Motor neuron (in vitro differentiated cells): ENCODE results near the gene IGSF3. TPM values are rescaled to one million over a fixed set of nuclear protein-coding genes. Genes with fewer than 3 reads are reported as not detected.

Experiments
- ATAC-seq, 8 experiments: fragments of 200-7000 bp; cut with Tn5 transposase; replicated peaks in 6 of 8; 2 replicates each; pipeline ENCODE4 v1.8.0; 2021; ENCODE audit warnings: mild to moderate bottlenecking in 8 of 8, moderate library complexity in 8 of 8
- H3K27ac ChIP-seq, 2 donors: fragments of 250-450 bp; sonication (Bioruptor Pico); 2 replicates each; pipeline ENCODE4 v1.9.0; 2021; ENCODE audit warnings: antibody characterized with exemption in 2 of 2, mild to moderate bottlenecking in 2 of 2, moderate library complexity in 1 of 2
- H3K4me1 ChIP-seq, 2 donors: fragments of 250-450 bp; sonication (Bioruptor Pico); replicated peaks in 1 of 2; 2 replicates each; pipeline ENCODE4 v1.6.1; 2021; ENCODE audit warnings: antibody characterized with exemption in 2 of 2, mild to moderate bottlenecking in 2 of 2, moderate library complexity in 1 of 2
- H3K4me3 ChIP-seq, 5 donors: fragments of 250-450 bp; sonication (Bioruptor Pico); 2 replicates each; pipeline ENCODE4 v1.9.0; 2021; ENCODE audit warnings: antibody characterized with exemption in 5 of 5, mild to moderate bottlenecking in 5 of 5, moderate library complexity in 4 of 5
- WGBS, 10 experiments: fragments of 450-650 bp; shearing (Covaris generic); methylation state at CpG; one replicate each; pipeline ENCODE4 v1.0.0; 2022; 5-methylcytosine and 5-hydroxymethylcytosine counted together
- in situ Hi-C, 9 experiments: fragments of 400-800 bp; cut with MboI; loops; one replicate each; pipeline ENCODE4 v1.15.0; 2021; ENCODE audit warnings: low sequenced_read_pairs in 9 of 9, low pct_unique_long_range_greater_than_20kb in 2 of 9; ENCODE audit not compliant: unreplicated experiment in 9 of 9
- total RNA-seq, 8 experiments: library from RNA; unstranded; fragments of 300-600 nt; gene quantifications; 2 replicates each; pipeline versions ENCODE4 v1.2.3 to v1.2.4, GENCODE V29; 2022

IGSF3 gene
- total RNA-seq, 8 experiments from 2014 or later = 4.3 to 57.7 (median 32.6) TPM

DNA sequence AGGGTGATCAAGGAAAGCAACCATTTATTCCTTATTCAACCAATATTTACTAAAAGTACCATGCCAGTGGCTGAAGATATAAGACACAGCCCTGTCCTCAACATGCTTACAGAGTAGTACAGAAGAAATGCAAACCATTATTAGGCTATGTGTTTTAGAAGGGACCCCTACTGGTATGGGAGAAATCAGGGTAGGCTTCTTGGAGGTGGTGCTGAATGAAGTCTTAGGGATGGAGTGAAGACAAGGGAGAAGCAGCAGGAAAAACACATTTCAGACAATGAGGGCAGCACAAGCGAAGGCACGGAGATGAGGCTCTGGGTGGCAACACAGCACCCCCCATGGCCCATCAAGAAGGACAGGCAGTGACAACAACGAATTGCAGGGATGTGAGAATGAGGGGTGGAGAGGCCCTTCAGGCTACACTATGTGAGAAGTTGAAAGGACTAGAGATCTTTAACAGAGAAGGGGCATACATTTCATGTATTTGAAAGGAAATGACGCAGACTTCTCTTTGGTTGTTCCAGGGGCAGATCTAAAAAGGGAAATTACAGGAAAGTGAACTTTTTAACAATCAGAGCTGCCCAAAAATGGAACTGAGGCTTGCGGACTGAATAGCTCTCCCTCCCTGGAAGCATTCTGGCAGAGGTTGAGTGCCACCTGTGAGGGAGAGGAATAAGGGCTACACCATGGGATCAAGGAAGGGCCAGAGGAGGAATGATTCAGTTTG, 79.9 kb downstream of the IGSF3 start:
- no peak overlapping the region for H3K27ac ChIP-seq
- 74 to 100% (median 85%) methylated on average over 2 to 5 of the region's 5 CpGs for WGBS, 10 experiments
- ATAC-seq = no peak
- H3K4me1 ChIP-seq = peaks cover 13 to 17% of the 10 kb centered on the region in 2 donors
- in situ Hi-C loops = loop anchor here in 4 of 9 experiments (25.0 kb wide), 3 partner anchors 125 to 475 kb away; partner anchors contain the start of gene TTF2 (in 2 of the 4)
- H3K4me3 ChIP-seq = no peak overlapping the region

DNA sequence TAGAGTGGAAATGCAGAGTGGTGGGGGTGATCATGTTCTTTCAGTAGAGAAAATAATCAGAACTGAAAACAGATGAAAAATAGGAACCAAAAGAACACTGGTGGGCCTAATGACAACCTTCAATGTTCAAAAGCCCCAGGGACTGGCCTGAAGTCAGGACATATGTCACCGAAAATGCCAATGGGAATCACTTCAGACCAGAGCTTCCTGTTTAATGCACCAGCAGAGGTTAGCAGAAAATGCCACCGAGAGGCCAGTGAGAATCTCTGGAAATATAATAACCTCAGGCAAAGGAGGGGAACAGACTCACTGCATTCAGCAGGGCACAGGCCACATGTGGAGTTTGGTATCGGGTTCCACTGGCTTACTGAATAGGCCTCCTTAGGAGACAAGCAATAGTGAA, 80.8 kb downstream of the IGSF3 start:
- ATAC-seq = peak in 3 of 8 experiments; percentile 5 to 69 (median 25)
- 0 to 75% (median 59%) methylated on average over 1 to 3 of the region's 3 CpGs; no CpG with 5 or more reads in 2 of the 10 experiments for WGBS, 10 experiments
- H3K4me1 ChIP-seq = peaks cover 4 to 10% of the 10 kb centered on the region in 2 donors
- in situ Hi-C loops = loop anchor here in 4 of 9 experiments (25.0 kb wide), 3 partner anchors 126 to 476 kb away; partner anchors contain the start of gene TTF2 (in 2 of the 4)
- no peak overlapping the region for H3K27ac ChIP-seq
- no peak overlapping the region for H3K4me3 ChIP-seq

DNA sequence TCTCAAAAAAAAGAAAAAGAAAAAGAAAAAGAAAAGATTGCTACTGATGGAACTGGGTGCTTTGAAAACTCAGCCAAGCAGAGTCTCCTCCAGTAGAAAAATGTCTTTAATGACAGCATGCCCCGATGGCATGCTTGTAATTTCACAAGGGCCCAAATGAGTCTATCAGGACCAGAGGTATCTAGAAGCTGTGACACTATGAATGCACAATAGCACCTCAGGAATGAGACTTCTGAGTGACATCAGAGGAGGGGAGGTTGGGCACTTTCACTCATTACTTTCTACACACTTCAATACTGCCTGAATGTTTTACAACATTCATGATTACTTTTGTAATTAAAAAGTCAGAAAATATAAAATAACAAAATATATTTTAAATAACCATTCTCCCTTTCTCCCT, 81.6 kb downstream of the IGSF3 start:
- H3K27ac ChIP-seq = no peak overlapping the region
- peaks cover 3 to 9% of the 10 kb centered on the region in 2 donors for H3K4me1 ChIP-seq
- H3K4me3 ChIP-seq = no peak overlapping the region
- 0 to 100% (median 100%) methylated on average over 1 of the region's 1 CpG; no CpG with 5 or more reads in 4 of the 10 experiments for whole genome bisulfite sequencing, 10 experiments
- ATAC-seq = no peak
- in situ Hi-C loops = loop anchor here in 4 of 9 experiments (25.0 kb wide), 3 partner anchors 126 to 476 kb away; partner anchors contain the start of gene TTF2 (in 2 of the 4)

DNA sequence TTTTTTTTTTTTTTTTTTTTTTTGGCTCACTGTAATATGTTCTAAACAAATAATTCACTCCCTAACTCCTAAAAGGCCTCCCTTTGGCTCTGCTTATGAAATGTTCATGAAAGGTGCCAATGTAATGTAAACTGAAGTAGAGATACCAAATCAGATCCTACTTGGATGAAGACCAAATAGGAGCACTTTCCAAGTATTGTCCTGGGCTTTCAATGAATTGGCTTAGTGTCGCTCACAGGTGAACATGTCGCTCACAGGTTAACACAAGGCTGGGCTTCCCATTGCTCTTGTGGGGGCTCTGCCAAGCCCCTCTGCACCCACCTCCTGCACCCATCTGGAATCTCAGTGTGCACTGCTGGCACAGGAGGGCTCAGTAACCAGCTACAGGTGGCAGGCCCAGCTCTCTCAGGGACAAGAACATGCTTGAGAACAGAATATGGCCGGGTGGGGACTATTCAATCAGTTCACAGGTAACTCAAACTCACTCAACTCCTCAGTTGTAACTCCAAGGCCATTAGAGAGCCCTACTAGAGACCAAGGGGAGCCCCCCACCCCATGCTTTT, 86.1 kb downstream of the IGSF3 start:
- no peak overlapping the region for H3K4me3 ChIP-seq
- in situ Hi-C loops = loop anchor here in 4 of 9 experiments (25.0 kb wide), 3 partner anchors 131 to 481 kb away; partner anchors contain the start of gene TTF2 (in 2 of the 4)
- peaks cover 0 to 13% of the 10 kb centered on the region in 2 donors for H3K4me1 ChIP-seq
- WGBS, 10 experiments = 83 to 100% (median 93%) methylated on average over 1 to 3 of the region's 3 CpGs; no CpG with 5 or more reads in 3 of the 10 experiments
- H3K27ac ChIP-seq = no peak overlapping the region
- ATAC-seq = no peak

DNA sequence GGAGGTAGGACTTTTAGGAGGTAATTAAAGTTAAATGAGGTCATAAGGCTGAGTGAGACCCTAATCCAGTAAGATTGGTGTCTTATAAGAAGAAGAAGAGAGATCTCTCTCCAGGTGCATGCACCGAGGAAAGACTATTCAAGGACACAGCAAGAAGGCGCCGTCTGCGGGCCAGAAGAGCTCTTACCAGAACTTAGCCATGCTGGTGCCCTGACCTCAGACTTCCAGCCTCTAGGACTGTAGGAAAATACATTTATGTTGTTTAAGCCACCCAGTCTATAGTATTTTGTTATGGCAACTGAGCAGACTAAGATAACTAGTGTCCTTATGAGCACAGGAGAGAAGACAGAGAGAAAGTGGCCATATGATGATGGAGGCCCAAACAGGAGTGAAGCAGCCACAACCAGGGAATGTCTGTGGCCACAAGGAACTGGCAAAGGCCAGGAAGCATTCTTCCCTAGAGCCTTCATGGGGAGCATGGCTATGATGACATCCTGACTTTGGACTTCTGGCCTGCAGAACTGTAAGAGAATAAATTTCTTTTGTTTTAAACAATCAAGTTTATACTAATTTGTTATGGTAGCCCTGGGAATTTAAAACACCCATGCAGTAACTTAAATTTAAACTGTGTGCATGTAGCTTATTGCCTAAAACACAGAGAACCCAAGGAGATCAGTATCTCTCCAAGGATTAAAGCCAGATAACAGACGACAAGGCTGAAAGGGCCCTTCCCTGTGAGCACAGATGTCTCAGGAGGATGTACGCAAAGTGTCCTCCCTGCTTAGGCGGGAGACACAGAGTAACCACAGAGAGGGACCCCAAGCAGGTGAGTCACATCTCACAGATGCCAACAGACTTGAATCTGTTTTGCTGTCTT, 86.8 kb downstream of the IGSF3 start:
- peaks cover 2 to 13% of the 10 kb centered on the region in 2 donors for H3K4me1 ChIP-seq
- no peak overlapping the region for H3K4me3 ChIP-seq
- in situ Hi-C loops = loop anchor here in 4 of 9 experiments (25.0 kb wide), 3 partner anchors 132 to 482 kb away; partner anchors contain the start of gene TTF2 (in 2 of the 4)
- no peak overlapping the region for H3K27ac ChIP-seq
- 75 to 100% (median 94%) methylated on average over 1 to 7 of the region's 7 CpGs for WGBS, 10 experiments
- no peak for ATAC-seq

DNA sequence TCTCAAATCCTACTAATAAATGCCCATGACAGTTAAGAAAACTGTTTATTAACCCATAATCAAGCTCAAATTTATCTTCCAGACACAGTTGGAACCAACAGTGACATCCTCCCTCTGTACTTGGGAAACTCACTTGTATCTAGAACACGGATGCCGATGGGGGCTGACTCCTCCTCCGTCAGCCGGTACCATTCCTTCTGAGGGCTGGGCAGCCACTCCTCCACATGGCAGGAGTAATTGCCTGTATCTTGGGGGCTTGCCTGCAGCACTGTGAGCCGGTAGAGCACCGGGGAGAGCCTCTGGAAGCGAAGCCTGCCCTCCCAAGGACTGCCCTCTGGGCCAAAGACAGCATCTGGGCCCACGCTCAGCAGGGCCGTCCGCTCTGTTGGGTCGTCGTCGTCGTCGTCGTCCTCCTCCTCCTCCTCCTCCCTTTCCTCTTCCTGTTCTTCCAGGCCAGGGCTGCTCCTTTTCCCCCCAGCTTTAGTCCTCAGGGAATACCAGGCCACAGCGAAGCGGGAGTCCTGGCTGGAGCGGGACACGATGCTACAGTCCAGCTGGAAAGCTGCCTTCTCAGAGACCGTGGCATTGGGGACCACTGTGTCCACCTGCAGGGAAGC, 88.2 kb downstream of the IGSF3 start:
- in situ Hi-C loops = loop anchor here in 4 of 9 experiments (10.0 to 25.0 kb wide), 4 partner anchors 133 to 483 kb away; partner anchors contain the start of gene TTF2 (in 2 of the 4)
- Histone ChIP-seq H3K27ac (no peak overlapping the region), H3K4me3 (no peak overlapping the region), H3K4me1 (peaks cover 12 to 20% of the 10 kb centered on the region in 2 donors)
- WGBS, 10 experiments = 39 to 100% (median 79%) methylated on average over 2 to 14 of the region's 21 CpGs; no CpG with 5 or more reads in 2 of the 10 experiments
- no peak for ATAC-seq

DNA sequence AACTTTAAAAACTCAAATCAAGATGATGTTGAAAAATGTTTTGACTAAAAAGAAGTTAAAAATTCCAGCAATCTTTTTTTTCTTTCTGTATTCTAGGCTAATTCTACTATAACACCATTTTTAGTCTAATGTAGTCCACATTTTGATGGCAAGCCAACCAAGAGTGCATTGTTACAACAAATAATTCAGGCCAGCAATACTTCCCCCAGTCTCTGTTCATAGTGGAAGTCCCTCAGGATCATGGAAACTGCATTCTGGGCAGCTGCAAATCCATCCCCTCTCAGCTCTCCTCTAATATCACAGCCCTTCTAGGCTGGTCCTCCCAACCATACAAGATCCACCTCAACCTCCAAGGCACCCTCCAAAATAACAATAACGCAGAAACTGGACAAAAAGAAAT, 89.0 kb downstream of the IGSF3 start:
- in situ Hi-C loops = loop anchor here in 4 of 9 experiments (10.0 to 25.0 kb wide), 4 partner anchors 134 to 484 kb away; partner anchors contain the start of gene TTF2 (in 2 of the 4)
- no peak for ATAC-seq
- WGBS, 10 experiments = 93 to 100% (median 100%) methylated on average over 1 of the region's 1 CpG; no CpG with 5 or more reads in 4 of the 10 experiments
- H3K27ac ChIP-seq = no peak overlapping the region
- no peak overlapping the region for H3K4me3 ChIP-seq
- H3K4me1 ChIP-seq = peaks cover 12 to 21% of the 10 kb centered on the region in 2 donors

DNA sequence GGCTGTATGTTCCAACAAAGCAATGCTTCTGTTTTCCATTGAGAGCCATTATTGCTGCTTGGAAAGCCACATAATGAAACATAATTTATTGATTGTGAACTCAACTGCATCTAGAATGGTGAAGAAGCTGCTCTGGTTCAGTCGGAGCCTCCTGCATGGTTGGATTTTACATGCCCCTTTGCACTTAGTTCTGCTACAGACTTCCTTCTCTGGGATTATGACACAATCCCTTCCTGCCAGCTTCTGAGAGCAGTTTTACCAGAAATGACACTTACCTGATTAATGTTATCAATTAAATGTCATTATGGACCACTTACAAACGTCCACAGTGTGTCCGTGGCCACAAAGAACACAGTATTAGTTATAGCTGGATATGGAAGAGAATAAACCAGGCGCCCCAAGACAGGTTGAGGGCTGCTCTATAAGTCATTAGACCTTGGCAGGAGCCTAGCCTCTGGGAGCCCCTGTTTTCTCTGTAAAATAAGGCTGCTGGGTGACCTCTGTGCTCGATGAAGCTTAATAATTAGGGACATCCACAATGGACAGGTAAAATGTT, 89.7 kb downstream of the IGSF3 start:
- H3K4me3 ChIP-seq = no peak overlapping the region
- WGBS, 10 experiments = 20 to 82% (median 57%) methylated on average over 1 to 5 of the region's 5 CpGs
- peak in 5 of 8 experiments; percentile 74 to 91 (median 82) for ATAC-seq
- in situ Hi-C loops = loop anchor here in 4 of 9 experiments (10.0 to 25.0 kb wide), 4 partner anchors 134 to 484 kb away; partner anchors contain the start of gene TTF2 (in 2 of the 4)
- peak overlapping the region in 1 of 2 donors; percentile 52 for H3K27ac ChIP-seq
- H3K4me1 ChIP-seq = peaks cover 12 to 21% of the 10 kb centered on the region in 2 donors

DNA sequence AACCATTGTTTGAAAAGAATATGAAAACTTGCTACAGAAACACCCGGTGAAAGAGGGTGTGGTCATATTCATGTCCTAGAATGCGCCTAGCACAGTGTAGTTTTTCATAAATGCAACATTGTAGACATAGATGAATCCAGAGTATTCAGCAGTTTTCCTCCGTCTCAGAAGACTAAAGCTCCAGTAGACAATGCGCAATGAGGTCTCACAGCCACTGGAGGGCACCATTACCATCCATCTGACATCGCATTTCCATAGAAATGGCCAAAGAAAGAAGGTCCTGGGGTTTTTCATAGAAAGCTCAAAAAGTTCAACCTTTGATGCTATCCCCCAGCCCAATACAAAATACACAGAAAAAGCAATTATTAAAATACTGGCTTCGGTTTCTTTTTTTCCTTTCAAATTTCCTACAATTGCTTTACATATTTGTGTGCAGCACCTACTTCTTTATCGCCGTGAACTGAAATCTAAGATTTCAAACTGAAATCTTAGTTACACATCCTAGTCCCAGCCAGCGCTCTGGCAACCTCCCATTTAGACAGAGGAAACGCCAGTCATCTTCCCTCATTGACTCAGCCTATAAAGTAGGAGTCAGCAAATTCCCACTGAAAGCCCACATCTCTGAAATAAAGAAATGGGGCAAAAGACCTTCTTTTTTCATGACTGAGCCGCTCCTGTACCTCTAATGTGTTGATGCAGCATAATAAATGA, 92.8 kb downstream of the IGSF3 start:
- 15 to 57% (median 37%) methylated on average over 5 to 11 of the region's 11 CpGs for WGBS, 10 experiments
- Histone ChIP-seq H3K27ac (no peak overlapping the region), H3K4me3 (no peak overlapping the region), H3K4me1 (peaks cover 19 to 21% of the 10 kb centered on the region in 2 donors)
- no peak for ATAC-seq
- in situ Hi-C loops = loop anchor here in 6 of 9 experiments (10.0 to 25.0 kb wide), 4 partner anchors 138 to 488 kb away; partner anchors contain the start of gene TTF2 (in 4 of the 6)

DNA sequence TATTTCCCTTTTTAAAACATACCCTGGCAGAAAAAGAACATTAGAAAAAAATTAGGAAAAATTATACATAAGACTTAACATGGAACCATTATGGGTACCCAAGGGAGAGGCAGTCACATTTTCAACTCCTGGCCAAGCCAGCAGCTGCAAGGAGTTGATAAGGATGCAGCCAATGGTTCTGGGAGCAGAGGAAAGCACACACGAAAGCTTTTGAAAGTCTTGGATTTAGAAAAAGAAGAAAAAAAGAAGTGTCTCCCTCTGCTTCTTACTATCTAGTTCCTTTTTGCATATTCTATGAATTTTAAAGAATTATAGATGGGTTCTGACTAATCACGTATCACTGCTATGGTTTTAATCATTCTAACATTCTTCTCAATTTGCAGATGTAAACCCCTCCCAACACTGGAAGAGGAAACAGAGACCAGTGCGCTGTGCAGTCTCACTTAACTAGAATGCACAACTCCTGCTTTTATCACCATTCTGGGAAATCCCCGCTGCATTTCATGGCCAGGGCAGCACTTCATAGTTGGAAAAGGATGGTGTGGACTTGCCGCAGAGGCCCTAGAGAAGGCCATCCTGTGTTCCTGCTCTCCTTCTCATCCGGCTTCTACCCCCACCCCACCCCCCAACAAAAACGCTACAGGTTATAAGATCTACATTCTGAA, 94.0 kb downstream of the IGSF3 start:
- 0 to 100% (median 80%) methylated on average over 1 to 7 of the region's 7 CpGs for WGBS, 10 experiments
- Histone ChIP-seq H3K4me1 (peaks cover 19 to 21% of the 10 kb centered on the region in 2 donors), H3K27ac (no peak overlapping the region), H3K4me3 (no peak overlapping the region)
- peak in 3 of 8 experiments; percentile 2 to 22 (median 3) for ATAC-seq
- in situ Hi-C loops = loop anchor here in 3 of 9 experiments (10.0 to 25.0 kb wide), 2 partner anchors 481 to 489 kb away; partner anchors contain the start of gene TTF2 (in 2 of the 3)
